ENCODE data around the gene ABLIM2.

ABLIM2 gene

DNA sequence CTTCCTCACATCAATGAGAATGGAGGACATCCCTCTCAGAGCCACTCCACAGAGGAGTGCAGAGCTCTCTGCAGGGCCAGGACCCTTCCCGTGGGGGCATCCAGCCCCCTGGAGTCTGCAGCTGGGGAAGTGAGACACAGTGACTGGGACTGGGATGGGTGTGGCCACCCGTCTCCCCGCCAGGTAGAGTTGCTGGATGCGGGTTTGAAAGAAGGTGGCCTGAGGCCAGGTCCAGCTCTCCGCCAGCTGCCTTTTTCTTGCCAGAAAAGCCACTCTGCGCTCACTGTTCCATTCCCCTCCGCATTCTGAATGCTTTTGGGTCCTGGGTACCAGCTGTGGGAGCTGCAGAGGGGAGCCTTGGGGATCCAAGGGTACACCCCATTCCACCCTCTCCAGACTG, 82.6 kb downstream of the ABLIM2 start:
- TF ChIP-seq, protein P1, sequence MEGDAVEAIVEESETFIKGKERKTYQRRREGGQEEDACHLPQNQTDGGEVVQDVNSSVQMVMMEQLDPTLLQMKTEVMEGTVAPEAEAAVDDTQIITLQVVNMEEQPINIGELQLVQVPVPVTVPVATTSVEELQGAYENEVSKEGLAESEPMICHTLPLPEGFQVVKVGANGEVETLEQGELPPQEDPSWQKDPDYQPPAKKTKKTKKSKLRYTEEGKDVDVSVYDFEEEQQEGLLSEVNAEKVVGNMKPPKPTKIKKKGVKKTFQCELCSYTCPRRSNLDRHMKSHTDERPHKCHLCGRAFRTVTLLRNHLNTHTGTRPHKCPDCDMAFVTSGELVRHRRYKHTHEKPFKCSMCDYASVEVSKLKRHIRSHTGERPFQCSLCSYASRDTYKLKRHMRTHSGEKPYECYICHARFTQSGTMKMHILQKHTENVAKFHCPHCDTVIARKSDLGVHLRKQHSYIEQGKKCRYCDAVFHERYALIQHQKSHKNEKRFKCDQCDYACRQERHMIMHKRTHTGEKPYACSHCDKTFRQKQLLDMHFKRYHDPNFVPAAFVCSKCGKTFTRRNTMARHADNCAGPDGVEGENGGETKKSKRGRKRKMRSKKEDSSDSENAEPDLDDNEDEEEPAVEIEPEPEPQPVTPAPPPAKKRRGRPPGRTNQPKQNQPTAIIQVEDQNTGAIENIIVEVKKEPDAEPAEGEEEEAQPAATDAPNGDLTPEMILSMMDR (conservative IDR thresholded peaks at IDR 0.05) = no peak

DNA sequence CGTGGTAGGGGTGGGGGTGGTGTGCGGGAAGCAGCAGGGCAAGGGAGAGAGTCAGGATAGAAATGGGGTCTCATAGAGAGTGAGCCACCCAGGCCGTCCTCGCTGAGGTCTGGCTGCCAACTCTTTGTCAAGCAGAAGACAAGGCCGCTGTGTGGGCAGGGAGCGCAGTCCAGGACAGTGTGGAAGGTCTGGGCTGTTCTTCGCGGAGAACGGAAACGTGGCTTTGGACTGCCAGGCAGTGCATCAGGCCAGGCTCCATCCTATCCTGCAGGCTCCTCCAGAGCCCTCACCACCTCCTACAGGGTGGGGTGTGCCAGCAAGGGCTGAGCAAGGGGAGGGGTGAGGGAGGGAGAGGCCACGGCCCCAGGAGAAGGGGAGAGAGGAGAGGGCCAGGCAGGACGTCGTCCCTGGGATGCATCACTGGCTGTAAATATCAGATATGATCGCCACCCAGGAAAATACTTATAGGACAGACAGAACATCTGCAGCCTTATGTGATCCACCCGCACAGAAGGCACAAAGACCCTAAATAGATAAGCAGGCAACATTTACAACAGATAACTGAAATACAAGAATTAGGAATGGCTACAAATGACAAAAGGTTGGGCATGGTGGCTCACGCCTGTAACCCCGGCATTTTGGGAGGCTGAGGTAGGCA, 85.3 kb downstream of the ABLIM2 start:
- H3K27ac ChIP-seq = no peak overlapping the region
- TF ChIP-seq, protein P1 (conservative IDR thresholded peaks at IDR 0.05) = no peak

More for the DNA sequence above, 82.6 kb downstream of the ABLIM2 start:
- no peak overlapping the region for H3K27ac ChIP-seq

DNA sequence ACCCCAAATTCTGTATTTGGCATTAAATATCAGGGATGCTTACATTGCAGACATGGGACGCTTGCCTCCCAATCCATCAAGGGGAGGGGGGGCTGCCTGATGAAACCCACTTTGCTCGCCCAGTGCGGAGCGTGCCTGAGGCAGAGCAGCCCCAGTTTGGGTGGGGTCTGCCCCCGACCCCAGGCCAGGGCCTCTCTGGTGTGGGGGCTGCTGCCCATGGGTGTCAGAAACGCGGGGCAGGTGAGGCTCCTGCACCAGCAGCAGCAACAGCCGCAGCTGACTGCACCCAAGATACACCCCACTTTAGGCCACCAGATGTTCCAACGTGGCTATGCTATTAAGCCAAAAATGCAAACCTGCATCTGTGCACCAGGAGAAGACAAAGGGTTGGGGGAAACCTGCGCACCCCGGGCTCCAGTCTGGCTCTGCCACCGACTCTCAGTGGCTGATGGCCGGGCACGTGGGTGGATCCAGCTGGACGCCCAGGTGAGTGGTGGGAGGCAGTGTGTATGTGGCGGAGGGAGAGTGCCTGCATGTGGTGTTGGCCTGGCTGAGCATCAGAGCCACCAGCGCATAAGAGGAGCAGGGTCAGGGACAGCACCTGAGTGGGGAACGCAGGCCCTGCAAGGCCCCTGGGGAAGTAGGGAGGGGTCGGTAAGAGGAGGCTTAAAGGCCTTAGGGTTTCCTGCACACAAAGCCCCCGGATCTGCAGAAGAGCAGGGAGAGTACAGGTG, 86.2 kb downstream of the ABLIM2 start:
- TF ChIP-seq, protein P1 (conservative IDR thresholded peaks at IDR 0.05) = no peak
- H3K27ac ChIP-seq = no peak overlapping the region

DNA sequence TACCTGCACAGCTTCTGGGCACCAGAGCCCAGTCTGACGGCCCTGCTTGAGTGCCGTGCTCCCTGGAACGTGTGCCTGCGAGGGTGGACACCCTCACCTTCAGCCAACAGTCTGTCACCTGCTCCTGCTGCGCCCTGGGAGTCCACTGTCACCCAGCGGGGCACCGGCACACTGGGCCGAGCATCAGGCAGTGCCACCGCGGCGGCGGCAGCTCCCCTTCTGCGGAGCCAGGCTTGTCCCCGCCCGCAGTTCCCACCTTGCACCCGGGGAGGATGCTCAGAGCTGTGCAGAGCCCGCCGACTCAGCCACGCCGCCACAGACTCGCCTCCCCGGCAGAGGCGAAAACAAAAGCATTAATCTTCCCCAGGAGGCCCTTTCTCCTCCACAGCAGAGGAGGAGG, 86.8 kb downstream of the ABLIM2 start:
- TF ChIP-seq, protein P1 (conservative IDR thresholded peaks at IDR 0.05) = no peak
- no peak overlapping the region for H3K27ac ChIP-seq

DNA sequence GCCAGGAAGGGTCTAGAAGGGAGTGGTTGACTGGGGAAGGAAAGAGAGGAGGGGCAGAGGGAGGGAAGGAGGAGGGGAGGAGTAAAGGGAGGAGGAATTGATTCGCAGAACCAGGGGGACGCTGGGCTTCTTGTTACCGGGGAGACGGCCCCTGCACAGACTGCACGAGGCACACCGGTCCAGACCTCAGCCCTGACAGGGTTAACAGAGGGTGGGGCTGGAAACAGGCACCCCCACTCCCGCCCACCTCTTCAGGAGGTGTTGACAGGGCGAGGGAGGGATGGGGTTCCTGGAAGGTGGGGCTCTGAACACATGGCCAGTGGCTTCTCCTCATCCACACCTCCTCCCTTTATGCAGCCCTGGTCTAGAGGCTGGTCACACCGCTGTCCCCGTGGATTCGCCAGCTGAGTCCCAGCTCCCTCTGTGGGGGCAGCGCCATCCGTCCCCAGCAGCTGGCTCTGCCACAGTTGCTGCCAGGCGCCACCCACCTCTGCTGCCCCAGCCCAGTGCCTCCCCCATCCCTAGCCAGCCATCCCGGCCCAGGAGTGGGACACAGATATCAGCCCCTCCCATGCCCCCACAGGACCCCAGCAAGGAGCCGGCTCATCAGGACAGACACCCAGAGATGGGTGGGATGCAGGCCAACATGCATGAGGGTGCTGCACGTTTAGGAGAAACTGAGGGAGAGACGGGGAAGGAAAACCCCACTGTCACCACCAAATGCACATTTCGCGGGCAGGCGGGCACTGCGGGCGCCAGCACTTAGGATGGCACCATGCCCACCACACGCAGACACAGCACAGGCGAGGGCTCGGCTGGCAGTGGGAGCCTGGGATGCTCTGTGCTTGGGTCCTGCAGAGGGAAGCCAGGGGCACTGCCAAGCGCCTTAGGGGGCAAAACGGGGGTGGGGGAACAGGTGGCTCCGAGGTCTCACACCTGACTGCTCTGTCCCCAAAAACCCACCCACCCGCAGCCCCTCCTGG, 87.6 kb downstream of the ABLIM2 start:
- H3K27ac ChIP-seq = no peak overlapping the region
- TF ChIP-seq, protein P1 (conservative IDR thresholded peaks at IDR 0.05) = no peak

DNA sequence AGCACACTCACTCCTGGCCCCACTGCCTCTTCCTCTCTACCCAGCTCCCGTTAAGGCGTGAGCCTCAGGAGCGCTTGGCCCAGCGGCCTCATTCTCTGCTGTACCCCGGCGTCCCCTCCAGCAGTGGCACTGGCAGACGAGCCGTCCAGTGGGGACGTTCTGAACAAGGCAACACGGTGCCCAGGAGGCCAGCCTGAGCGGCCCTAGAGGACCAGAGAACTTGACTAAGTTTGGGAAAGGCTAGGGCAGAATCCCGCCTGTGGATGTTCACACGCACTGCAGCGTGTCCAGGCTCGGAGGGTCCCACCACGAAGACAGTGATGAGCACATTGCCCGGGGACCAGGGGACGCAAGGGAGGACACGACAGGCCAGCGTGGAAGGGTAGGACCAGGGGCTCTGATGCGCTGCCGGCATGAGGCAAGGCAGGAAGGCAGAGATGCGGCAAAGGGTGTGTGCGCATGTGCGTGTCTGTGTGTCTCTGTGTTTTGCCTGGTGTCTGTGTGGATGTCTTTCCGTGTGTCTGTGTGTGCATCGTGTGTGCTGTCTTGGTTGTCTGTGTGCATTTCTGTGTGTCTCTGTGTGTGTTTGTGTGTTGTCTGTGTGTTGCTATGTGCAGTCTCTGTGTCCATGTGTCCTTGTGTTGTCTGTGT, 89.4 kb downstream of the ABLIM2 start:
- H3K27ac ChIP-seq = no peak overlapping the region
- TF ChIP-seq, protein P1 (conservative IDR thresholded peaks at IDR 0.05) = no peak
